Measurements from ENCODE around the gene FAM3A. TPM values are rescaled to one million over a fixed set of nuclear protein-coding genes. Genes with fewer than 3 reads are reported as not detected.

The FAM3A gene
- total RNA-seq, 2 donors from 2014 or later: 31.0 to 52.3 TPM

GRCh38 chrX:154530286-154530685, 14.3 kb upstream of the FAM3A start:
- H3K4me1 ChIP-seq (ENCODE audit: control insufficient read depth in 1 of 2, low read depth in 2 of 2): peaks cover 0 to 22% of the 10 kb centered on the region in 2 donors
- no peaks in the 10 kb centered on the region for H3K27me3 ChIP-seq (replicated peaks; ENCODE audit: insufficient read depth)
- no peaks in the 10 kb centered on the region for H3K9me3 ChIP-seq
- ATAC-seq (ENCODE audit: insufficient number of reproducible peaks, low FRiP score, low read depth) (no peak), DNase-seq (ENCODE audit: low spot score) (no peak)
- peak overlapping the region in 1 of 2 donors; percentile 86 for H3K27ac ChIP-seq
- H3K4me3 ChIP-seq: no peak overlapping the region
- no peak for TF ChIP-seq CTCF (IDR thresholded peaks at IDR 0.05)
- H3K36me3 ChIP-seq: peaks cover 7% of the 10 kb centered on the region

GRCh38 chrX:154529206-154529612, 13.2 kb upstream of the FAM3A start:
- DNase-seq (ENCODE audit: low spot score): no peak
- no peaks in the 10 kb centered on the region for H3K9me3 ChIP-seq
- TF ChIP-seq CTCF (IDR thresholded peaks at IDR 0.05): no peak
- H3K27ac ChIP-seq: peak overlapping the region in 1 of 2 donors; percentile 86
- no peaks in the 10 kb centered on the region for H3K27me3 ChIP-seq (replicated peaks; ENCODE audit: insufficient read depth)
- no peak overlapping the region for H3K4me3 ChIP-seq
- H3K36me3 ChIP-seq: peaks cover 4% of the 10 kb centered on the region
- H3K4me1 ChIP-seq (ENCODE audit: control insufficient read depth in 1 of 2, low read depth in 2 of 2): peaks cover 0 to 18% of the 10 kb centered on the region in 2 donors
- ATAC-seq (ENCODE audit: insufficient number of reproducible peaks, low FRiP score, low read depth): no peak

GRCh38 chrX:154526901-154527675, 11.1 kb upstream of the FAM3A start:
- no peak for DNase-seq (ENCODE audit: low spot score)
- H3K27me3 ChIP-seq (replicated peaks; ENCODE audit: insufficient read depth): no peaks in the 10 kb centered on the region
- ATAC-seq (ENCODE audit: insufficient number of reproducible peaks, low FRiP score, low read depth): no peak
- peak overlapping the region; percentile 66 to 78 for H3K27ac ChIP-seq
- H3K4me3 ChIP-seq: peak overlapping the region; percentile 66
- no peaks in the 10 kb centered on the region for H3K36me3 ChIP-seq
- TF ChIP-seq CTCF (IDR thresholded peaks at IDR 0.05): peak; percentile 31
- no peaks in the 10 kb centered on the region for H3K9me3 ChIP-seq
- H3K4me1 ChIP-seq (ENCODE audit: control insufficient read depth in 1 of 2, low read depth in 2 of 2): peaks cover 0 to 15% of the 10 kb centered on the region in 2 donors

- no peak for TF ChIP-seq CTCF (IDR thresholded peaks at IDR 0.05)
Observed at GRCh38 chrX:154525606-154526490, 9.8 kb upstream of the FAM3A start.

GRCh38 chrX:154519389-154519788, 3.4 kb upstream of the FAM3A start:
- no peak for ATAC-seq (ENCODE audit: insufficient number of reproducible peaks, low FRiP score, low read depth)
- Histone ChIP-seq H3K27me3 (replicated peaks; ENCODE audit: insufficient read depth) (no peaks in the 10 kb centered on the region), H3K4me1 (ENCODE audit: control insufficient read depth in 1 of 2, low read depth in 2 of 2) (peaks cover 3 to 13% of the 10 kb centered on the region in 2 donors), H3K36me3 (no peaks in the 10 kb centered on the region), H3K9me3 (no peaks in the 10 kb centered on the region), H3K4me3 (no peak overlapping the region), H3K27ac (no peak overlapping the region)
- no peak for DNase-seq (ENCODE audit: low spot score)
- no peak for TF ChIP-seq CTCF (IDR thresholded peaks at IDR 0.05)

More at GRCh38 chrX:154525606-154526490, 9.8 kb upstream of the FAM3A start:
- H3K27ac ChIP-seq: peak overlapping the region in 1 of 2 donors; percentile 78
- H3K36me3 ChIP-seq: no peaks in the 10 kb centered on the region
- no peak overlapping the region for H3K4me3 ChIP-seq
- H3K4me1 ChIP-seq (ENCODE audit: control insufficient read depth in 1 of 2, low read depth in 2 of 2): peaks cover 0 to 10% of the 10 kb centered on the region in 2 donors
- H3K9me3 ChIP-seq: no peaks in the 10 kb centered on the region
- ATAC-seq (ENCODE audit: insufficient number of reproducible peaks, low FRiP score, low read depth) (no peak), DNase-seq (ENCODE audit: low spot score) (no peak)
- H3K27me3 ChIP-seq (replicated peaks; ENCODE audit: insufficient read depth): no peaks in the 10 kb centered on the region
